SKM-1 (cell line): ENCODE results near the gene ARHGAP35.
"Not testable (repeated sequence)": the region's sequence is repeated elsewhere in the genome, so short reads cannot be mapped to it uniquely, and the experiment has no call there.

Source experiments
- DNase-seq: peaks from one replicate; lab custom pipeline; 2025; ENCODE audit not compliant: unreplicated experiment; lab: John Stamatoyannopoulos, UW

The ARHGAP35 gene

DNA sequence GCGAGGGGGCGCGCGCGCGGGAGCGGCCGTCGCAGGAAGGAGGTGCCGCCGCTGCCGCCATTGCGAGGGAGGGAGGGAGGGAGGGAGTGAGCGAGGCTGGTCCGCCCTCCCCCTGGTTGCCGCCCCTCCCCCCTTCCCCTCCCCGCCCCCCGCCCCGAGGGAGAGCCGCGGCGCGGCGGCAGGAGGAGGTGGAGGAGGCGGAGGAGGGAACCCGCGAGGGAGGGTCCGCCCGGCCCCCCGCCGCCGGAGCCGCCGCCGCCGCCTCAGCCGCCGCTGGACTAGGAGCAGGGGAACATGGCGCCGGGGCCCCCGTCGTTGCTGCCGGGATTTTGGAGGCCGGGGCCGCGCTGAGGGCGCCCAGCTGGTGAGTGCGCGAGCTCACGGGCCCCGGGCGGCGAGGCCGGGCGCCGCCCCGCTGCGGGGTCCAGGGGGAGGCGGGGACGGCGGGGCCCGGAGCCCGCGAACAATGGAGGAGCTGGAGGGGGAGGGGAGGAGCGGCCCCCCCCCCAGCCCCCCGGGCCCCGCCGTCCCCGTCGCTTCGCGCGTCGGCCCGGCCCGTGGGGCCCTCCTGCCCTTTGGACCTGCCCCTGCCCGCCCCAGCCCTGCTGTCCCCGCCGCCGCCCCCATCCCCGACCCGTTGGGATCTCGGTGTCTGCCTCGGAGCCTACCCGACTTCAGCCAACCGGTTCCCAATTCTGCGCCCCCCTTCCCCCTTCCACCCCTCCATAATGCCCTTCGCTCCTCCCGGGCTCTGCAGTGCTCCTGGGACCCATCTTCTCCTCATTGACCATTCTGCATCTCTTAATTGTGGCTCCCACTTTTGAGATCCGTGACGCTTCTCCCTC is at the start of gene ARHGAP35:
Gene ARHGAP35 (plus strand): TSS at position 152 of the 845 bp plus-strand sequence. CDS start 57,679 bp downstream, outside the sequence.
- DNase-seq = peak; percentile 31

DNA sequence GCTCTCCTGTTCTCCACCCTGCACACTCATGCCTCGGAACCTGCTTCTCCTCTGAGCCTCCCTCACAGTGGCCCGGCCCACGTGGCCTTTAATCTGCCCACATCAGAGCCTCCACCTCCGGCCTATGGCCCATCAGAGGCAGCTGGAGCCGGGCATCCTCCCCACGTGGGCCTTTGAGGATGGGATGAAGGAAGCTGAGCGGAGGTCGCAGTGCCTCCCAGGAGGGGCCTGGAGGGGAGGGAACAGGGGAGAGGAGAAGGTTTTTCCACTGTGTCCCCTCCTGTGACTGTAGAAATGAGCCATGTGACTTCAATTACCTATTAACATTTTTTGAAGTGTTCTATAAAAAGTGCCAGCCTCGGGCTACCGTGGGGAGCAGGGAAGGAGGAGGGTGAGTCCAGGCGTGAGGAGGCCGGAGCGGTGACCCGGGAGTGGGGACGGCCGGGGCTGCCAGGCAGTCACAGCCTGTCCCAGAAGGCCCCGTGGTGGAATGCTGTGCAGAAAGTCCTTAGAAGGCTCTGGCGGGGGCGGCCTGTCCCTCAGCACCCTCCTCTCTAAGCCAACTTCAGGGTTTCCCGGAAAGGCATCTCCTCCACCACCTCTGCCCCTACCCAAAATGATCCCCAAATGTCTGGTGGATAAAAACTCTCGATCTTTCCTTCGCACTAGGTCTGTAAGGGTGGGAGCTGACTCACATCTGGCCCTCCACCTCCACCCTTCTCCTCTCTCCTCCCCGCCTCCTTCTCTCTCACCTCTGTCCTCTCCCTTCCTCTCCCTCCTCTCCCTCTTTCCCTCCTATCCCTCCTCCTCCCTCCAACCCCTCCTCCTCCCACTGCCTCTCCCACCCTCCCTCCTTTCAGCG is 47.6 kb upstream of the ARHGAP35 start:
- no peak for DNase-seq

DNA sequence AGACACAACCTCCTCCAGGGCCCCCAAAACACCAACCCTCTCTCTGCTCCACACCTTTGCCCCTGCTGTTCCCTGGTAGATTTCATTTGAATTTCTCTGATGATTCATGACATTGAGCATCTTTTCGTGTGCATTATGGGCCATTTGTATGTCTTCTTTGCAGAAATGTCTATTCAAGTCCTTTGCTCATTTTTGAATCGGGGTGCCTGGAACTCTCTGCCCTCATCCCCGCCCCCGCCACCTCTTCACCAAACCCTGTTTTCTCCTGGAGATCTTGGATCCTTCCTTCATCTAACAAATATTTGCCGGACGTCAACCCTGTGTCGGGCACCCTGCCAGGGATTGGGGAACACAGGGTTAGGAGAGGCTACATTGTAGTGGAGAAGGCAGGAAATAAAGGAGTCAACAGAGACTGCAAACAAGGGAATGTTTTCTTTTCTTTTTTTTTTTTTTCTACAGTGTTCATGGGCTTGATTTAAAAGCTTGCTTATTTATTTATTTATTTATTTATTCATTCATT is 46.9 kb upstream of the ARHGAP35 start:
- no peak for DNase-seq

DNA sequence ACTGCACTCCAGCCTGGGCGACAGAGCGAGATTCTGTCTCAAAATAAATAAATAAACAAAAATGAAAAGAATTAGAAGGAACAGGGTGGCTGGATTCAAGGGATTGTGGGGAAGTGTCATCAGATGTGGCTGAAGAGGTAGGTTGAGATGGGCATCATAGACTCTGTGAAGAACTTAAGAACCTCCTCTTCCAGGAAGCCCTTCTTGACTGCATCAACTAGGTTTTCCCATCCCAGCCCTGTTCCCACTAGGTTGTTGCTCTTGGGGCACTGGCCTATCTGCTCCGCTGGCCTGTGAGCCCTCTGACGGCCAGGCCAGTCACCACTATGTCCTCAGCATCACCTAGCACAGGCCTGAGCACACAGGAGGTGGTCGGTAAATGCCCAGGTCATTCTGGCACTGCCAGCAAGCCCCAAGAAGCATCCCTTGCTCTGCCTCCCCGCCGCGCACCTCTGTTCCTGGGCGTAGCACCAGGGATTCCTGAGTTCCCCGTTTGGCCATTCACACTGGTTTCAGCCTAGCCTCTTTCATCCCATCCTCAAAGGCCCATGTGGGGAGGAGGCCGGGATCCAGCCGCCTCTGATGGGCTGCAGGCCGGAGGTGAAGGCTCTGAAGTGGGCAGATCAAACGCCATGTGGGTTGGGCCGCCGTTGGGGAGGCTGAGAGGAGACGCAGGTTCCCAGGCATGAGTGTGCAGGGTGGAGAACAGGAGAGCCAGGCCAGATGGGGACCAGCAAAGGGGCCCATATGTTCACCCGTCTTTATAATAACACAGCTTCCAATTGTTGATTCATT is 44.8 kb upstream of the ARHGAP35 start:
- no peak for DNase-seq

DNA sequence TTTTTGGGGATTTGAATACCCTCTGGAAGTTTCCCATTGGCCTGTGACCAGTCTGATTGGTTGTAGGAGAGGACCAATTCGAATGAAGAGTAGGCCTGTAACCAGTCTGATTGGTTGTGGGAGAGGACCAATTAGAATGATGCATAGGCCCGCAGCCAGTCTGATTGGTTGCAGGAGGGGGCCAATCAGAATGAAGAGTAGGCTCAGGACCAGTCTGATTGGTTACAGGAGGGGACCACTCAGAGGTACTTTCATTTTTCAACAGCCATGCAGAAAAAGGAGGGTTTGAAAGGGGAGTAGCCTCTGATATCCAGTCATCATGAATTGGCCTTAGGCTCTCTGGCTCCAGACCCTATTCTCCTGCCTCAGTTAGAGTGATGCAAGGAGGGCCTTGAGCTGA is 42.0 kb upstream of the ARHGAP35 start:
- no peak for DNase-seq

DNA sequence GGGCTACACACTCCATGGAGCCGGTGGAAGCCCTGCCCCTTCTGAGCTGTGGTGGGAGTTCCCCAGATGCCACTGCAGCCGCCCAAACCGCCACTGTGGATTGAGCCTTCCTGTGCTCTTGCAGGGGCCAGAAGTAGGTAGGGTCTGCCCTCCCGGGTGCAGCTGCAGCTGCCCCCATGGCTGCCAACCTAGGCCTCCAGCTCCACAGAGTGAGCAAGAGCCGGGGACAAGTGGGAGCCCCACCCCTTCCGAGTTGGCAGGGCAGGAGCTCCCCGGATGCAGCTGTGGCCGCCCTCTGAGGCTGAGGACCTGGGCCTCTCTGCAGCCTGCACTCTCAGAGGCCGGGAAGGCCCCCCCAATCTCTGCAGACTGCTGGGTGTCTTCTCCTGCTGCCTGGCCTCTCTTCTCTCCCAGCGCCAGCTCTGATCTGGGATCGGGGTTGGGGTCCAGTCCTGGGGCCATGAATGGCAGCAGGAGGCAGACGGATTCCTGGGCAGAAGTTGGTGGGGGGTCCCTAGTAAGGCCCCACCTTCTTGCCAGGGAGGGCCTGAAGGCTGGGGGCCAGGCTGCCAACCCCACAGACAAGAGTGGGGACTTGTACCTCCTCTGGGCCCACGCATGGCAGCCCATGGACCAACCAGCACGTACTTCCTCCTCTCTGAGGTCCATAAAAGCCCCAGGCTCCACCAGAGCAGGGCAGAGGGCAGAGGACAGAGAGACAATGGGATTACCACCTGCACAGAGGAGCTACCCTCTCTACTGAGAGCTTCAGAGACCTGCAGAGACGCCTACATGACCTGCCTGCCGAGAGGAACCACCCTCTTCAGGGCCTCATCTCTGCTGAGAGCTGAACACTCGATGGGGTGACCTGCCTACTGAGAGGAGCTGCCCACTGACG is 39.0 kb upstream of the ARHGAP35 start:
- DNase-seq = no peak

DNA sequence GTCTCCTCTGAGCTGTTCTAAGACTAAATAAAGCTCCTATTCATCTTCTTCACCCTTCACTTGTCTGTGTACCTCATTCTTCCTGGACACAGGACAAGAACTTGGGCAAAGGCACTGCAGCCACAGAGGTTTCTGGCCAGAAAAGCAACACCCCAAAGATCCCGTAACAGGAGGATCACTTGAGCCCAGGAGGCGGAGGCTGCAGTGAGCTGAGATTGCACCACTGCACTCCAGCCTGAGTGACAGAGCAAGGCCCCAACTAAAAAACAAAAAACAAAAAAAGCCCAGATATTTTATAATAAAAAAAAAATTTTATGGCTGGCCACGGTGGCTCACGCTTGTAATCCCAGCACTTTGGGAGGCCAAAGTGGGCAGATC is 38.4 kb upstream of the ARHGAP35 start:
- DNase-seq = not testable (repeated sequence)

DNA sequence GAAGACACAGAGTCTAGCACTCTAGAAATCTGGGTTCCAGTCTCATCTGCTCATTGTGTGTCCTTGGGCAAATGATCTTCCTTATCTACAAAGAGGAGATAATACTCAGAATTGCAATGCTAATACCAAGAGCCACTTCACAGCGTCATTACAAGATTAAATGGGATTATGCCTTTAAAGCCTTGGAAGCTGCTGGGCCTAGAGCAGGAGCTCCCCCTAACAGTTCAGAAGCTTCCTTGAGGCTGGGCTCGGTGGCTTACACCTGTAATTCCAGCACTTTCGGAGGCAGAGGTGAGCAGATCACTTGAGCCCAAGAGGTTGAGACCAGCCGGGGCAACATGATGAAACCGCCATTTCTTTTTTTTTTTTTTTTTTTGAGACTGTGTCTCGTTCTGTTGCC is 37.7 kb upstream of the ARHGAP35 start:
- DNase-seq = no peak

DNA sequence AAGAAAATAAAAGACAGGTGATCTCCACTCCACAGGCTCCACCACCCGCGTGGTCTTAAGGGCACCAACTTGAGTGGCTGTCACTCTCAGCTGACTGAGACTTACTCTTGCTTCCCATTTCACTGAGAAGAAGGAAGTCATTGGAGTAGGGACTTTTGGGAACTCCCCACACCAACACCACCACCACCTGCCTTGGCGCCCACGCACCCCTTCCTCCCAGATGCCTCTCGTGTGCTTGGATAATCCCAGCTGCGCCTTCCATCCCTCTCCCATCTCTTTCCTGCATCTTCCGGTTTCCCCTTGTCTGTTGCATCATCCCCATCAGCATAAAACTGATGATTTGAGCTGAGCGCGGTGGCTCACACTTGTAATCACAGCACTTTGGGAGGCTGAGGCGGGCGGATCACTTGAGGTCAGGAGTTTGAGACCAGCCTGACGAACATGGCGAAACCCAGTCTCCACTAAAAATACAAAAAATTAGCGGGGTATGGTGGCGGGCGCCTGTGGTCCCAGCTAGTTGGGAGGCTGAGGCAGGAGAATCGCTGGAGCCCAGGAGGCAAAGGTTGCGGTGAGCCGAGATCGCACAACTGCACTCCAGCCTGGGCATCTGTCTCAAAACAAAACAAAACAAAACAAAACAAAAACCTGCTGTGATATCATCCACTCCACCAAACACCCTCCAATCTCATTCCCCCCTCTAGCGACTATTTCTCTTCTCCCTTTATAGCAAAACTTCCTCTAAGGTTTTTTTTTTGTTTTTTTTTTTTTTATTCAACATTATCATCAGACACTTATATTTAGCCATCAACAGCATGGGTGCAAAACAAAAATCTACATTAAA is 35.7 kb upstream of the ARHGAP35 start:
- no peak for DNase-seq

DNA sequence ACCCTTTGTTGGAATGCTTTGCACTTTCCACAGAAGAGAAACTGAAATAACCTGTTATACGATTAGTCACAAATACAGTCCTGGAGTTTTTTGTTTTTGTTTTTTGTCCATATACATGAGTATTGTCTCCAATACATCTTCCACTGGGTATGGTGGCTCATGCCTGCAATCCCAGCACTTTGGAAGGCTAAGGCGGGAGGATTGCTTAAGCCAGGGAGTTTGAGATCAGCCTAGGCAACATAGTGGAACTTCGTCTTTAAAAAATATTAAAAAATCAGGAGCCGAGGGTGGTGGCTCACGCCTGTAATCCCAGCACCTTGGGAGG is 35.1 kb upstream of the ARHGAP35 start:
- no peak for DNase-seq

DNA sequence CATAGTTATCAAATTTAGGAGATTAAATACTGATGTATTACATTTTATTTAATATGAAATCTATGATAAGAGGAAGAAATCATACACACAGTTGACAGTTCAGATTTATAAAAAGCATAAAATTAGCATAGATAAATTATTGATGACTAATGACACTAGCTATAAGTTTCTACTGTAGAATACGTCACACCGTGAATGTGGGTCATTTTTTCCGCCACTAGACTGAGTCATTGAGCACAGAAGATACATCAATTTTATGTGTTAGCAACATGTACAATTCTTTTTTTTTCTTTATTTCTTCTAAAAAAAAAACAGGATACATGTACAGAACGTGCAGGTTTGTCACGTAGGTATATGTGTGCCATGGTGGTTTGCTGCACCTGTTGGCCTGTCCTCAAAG is 32.3 kb upstream of the ARHGAP35 start:
- DNase-seq = no peak

DNA sequence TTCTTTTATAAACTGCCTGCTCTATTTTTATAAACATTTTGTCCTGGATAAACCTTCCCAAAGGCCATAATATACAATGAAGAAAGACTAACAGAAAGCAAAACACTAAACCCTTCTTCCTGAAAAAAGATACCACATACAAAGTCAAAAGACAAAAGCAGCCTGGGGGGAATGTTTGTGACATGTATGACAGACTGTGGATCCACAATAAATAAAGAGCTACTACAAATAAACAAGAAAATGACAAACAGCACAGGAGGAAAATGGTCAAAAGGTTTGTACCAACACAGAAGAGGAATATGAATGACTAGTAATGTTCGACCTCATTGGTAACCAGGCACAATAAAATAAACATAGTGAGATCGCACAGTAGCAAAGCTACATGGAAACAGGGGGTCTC is 29.9 kb upstream of the ARHGAP35 start:
- no peak for DNase-seq

DNA sequence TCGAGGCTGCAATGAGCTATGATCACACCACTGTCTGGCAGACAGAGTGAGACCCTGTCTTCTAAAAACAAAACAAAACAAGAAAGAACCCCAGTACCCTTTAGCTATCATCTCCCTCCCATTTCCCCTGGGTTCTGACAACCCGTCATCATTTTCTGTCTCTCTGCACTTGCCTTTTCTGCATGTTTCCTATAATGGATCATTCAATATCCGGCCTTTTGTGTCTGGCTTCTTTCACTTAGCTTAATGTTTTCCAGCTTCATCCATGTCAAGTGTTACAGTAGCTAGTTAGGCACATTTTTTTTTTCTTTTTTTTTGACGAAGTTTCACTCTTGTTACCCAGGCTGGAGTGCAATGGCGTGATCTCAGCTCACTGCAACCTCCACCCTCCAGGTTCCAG is 26.7 kb upstream of the ARHGAP35 start:
- no peak for DNase-seq

DNA sequence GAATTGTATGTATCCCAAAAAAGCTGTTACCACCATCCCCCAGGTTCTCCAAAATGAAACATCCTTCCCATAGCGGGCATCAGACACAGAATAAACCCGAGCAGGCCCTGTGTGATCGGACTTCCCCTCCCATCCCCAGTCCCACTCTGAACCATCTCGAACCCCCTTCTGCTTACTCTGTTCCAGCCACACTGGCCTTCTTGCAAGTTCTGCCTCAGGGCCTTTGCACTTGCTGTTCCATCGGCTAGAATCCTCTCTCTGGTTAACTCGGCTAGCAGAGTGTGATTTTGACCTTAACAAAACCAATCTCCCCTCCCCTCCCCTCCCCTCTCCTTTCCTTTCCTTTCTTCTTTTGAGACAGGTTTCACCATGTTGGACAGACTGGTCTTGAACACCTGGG is 25.8 kb upstream of the ARHGAP35 start:
- no peak for DNase-seq

DNA sequence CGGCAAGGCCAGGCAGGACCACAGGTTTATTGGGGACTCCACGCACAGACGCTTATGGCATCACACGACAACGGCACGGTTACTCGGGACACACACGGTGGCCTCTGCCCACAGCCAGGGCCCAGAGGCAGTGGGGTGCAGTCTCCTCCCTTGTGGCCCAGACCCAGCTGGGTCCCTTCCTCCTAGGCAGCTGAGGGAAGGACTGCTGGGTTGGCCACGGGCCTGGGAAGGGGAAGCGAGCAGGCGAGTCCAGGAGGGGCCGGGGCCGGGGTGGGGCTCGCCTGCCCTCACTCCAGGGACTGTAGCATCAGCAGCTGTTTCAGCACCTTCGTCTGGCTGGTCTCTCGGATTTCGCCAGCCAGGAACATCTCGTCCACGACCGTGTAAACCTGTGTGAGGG is 22.6 kb upstream of the ARHGAP35 start:
- DNase-seq = no peak

DNA sequence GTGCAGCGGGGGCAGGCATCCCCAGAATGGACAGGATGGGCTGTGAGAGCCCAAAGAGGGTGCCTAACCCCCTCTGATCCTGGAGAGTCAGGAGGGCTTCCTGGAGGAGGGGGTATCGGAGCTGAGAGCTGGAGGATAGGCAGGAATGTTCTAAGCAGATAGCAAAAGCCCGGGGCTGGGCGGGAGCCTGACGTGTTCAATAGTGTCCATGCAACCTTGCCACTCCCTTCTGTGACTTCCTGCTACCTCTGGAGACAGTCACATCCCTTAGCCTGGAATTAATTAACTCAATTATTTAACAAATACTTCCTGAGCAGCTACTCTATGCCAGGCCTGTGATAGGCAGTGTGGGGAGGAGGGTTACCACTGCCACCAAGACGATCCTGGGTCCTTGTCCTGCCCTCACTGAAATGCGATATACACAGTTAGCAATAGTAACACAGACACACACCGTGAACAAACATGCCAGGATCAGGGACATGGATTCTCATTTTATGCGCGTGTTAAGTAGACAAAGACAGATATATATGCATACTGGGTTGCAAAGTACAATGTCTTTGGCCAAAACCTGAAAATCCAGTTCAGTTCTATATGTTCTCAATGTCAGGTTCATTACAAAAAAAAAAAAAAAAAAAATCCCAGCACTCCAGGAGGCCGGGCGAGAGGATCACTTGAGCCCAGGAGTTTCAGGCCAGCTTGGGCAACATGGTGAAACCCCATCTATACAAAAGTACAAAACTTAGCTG is 20.9 kb upstream of the ARHGAP35 start:
- no peak for DNase-seq

DNA sequence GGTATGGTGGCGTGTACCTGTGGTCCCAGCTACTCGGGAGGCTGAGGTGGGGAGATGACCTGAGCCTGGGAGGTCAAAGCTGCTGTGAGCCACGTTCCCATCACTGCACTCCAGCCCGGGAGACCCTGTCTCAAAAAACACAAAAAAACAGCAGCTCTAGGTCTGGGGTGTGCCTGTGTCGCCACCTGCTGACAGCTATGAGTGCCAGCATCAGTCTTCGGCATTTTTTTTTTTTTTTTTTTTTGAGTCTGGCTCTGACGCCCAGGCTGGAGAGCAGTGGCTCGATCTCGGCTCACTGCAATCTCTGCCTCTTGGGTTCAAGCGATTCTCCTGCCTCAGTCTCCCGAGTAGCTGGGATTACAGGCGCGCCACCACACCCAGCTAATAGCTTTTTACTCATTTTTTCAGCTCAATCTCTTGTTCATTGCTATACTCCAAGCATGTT is 20.3 kb upstream of the ARHGAP35 start:
- no peak for DNase-seq

DNA sequence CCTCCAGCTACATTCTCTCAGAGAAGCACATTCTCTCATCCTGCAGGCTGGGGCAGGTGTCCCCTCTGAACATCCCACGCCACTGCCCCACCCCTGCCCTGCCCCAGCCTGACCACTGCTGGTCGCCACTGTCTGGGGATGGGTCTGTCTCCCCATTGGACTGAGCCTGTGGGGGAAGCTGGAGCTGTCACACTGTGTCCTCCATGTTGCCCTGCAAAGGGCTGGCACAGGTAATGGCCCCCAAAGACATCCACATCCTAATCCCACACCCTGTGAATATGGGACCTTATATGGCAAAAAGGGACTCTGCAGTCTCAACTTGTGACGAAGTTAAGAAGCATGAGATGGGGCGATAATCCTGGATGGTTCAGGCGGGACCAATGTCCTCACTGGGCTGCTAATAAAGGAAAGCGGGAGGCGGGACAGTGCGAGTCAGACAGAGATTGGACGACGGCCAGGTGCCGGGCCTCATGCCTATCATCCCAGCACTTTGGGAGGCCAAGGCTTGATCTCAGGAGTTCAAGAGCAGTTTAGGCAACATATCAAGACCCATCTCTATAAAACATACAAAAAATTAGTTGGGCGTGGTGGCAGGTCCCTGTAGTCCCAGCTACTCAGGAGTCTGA is 19.2 kb upstream of the ARHGAP35 start:
- no peak for DNase-seq
